Measurements from ENCODE around the gene TNPO3. TPM values are rescaled to one million over a fixed set of nuclear protein-coding genes. Genes with fewer than 3 reads are reported as not detected.

TNPO3 gene
- total RNA-seq (2014; rRNA removed; shearing (Covaris generic)) = 135 and 137 TPM in 2 replicates

DNA sequence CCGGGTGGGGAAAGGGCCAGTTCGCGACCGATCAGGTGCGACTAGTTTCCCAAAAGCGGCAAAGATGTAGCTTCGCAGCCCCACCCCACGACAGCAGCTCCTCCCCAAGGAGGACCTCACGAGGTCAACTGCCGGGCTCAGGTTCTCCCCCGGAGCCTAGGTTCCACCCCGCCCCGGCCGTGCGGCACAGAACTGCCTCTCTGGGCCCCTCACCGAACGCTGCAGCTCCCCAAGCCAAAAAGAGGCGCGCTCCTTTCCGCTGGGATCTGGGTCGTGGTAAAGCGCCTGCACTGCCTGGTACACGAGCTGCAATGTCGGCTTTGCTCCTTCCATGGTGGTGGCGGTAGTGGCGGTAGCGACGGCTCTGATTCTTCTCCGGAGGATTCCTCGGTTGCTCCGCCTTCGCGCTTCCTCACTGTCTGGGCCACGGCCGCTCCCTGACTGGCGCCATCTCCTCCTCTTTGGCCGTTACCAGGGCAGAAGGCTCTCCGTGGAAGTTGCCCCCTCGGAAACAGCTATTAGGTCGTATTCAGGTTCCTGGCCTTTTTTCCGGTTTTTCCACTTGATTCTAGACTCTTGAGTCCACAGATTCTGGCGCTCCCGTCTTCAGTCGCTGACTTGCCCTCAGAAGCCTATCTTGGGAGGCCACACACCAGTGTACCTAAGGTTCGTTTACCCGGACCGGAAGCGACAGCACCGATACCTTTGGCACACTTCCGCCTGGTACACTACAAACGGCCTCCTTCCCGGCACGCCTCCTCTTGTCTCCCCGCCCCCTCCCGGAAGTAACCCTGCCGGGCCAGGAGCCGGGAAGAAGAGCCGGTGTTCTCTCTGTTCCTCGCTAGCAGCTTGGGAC, at the start of gene TNPO3:
Gene TNPO3, minus strand, starts transcription at position 674 of the 856 bp plus-strand sequence. Its CDS starts 341 bp downstream, at position 333.
- peak; percentile 99 for DNase-seq (ENCODE audit: low read depth)

DNA sequence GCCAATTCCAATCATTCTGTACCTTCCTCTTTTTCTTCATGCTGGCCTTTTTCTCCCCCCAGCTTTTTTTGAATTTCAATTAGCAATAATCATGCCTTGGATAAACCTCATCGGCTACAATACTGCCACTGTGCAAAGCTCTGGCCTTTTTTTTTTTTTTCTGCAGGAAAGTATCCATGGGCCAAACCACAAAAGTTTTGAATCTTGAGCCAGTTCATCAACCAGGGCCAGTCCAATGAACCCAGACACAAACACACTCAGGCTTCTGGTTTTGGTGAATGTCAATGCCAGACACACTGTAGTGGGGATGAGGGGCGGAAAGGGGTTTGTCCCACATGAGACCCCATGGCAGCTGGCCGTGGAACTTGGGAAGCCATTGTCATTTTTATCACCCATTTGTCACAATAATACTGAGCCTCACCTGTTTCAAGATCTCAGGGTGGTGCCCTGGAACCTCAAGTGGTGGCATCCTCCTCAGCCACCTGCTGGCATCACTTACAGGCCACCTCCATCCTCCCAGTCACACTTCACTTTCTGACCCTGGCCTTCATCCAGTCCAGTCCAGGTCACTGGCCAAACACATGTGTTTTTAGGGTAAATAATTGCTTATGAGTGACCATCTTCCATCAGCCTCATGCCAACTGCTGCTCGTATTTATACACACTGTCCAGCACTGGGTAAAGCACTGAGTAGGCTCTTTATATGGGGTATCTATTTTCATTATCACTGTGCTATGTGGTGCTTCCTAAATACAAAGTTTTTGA, 48.8 kb upstream of the TNPO3 start:
- no peak for DNase-seq (ENCODE audit: low read depth)

GRCh38 chr7:129101746-129102145, 46.8 kb upstream of the TNPO3 start:
- DNase-seq (ENCODE audit: low read depth) = no peak

- DNase-seq (ENCODE audit: low read depth) = no peak
These were observed 45.9 kb upstream of the TNPO3 start for GRCh38 chr7:129100827-129101166.

- DNase-seq (ENCODE audit: low read depth) = no peak
These were observed 43.6 kb upstream of the TNPO3 start for GRCh38 chr7:129098409-129099084.

GRCh38 chr7:129095258-129095657, 40.3 kb upstream of the TNPO3 start:
- no peak for DNase-seq (ENCODE audit: low read depth)

DNA sequence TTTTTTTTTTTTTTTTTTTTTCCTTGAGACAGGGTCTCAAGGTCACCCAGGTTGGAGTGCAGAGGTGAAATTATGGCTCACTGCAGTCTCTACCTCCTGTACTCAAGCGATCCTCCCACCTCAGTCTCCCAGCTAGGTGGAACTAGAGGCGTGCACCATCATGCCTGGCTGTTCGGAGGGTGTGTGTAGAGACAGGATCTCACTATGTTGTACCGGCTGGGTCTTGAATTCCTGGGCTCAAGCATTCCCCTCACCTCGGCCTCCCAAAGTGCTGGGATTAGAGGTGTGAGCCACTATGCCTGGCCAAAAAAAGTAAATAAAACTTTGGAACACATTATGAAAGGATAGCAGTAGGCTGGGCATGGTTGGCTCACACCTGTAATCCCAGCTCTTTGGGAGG, 39.6 kb upstream of the TNPO3 start:
- DNase-seq (ENCODE audit: low read depth) = no peak

DNA sequence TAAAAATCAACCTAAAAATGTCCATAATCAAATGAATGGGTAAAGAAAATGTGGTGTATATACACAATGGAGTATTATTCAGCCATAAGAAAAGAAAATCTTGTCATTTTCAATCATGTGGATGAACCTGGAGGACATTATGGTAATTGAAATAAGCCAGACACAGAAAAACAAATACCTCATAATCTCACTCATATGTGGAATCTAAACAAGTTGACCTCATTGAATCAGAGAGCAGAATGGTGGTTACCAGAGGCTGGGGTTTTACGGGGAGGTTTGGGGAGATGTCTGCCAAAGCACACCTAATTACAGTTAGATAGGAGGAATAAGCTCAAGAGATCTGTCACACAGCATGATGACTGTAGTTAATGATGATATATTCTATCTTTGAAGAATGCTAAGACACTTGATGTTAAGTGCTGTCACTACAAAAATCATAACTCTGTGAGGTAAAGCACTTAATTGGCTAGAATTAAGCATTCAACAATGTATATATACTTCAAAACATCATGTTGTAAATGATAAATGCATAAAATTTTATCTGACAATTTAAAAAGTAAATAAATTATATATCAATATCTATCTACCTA, 39.1 kb upstream of the TNPO3 start:
- no peak for DNase-seq (ENCODE audit: low read depth)

DNA sequence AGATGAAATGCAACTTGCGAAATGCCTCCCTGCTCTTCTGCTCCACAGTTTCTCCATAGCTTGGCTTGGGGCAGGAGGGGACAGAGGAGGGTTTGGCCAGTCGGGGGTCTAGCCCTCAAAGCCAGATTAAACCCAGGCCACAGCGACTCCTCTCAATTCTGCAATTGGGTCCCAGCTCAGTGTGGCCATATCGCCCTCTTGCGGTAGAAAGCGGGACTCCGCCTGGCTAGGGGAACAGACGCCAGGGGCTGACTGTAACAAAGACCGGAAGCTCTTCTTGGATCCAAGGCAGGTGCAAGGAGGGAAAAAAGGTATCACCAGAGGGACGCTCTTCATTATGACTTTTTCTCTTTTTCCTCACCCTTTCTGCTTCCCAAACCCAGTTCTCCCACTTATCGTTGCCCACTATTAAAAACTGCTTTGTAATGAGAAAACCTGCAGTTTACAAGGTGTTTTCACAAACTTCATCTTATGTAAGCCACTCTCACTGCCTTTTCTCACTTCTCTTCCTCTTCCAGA, 36.6 kb upstream of the TNPO3 start:
- DNase-seq (ENCODE audit: low read depth) = peak; percentile 89

DNA sequence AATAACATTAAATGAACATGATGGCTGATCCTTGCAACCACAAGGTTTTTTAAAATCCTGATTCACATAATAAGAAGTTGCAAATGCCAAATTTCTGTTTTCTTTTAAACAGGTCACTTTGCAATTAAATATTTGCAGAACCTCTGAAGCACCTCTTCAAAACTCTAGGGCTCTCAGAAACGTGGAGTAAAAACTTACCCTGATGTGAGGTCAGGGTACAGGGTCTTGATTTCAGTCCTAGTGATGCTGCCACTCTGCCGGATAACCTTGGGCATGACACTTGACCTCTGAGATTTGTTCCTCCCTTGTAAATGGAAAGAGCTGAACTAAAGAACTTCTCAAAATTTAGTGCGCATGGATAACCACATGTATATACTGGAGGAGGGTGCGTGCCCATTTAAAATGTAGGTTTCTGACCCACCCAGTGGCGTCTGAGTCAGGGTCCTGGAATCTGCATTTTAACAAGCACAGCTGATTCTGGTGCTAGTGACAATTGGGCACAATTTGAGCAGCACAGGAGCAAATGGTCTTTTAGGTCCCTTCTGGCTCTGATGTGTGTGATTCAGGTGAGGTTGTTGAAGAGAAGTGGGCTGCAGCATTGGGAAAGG, 35.5 kb upstream of the TNPO3 start:
- no peak for DNase-seq (ENCODE audit: low read depth)

GRCh38 chr7:129089521-129090212, 34.8 kb upstream of the TNPO3 start:
- DNase-seq (ENCODE audit: low read depth) = peak; percentile 39

GRCh38 chr7:129084801-129085551, 30.1 kb upstream of the TNPO3 start:
- no peak for DNase-seq (ENCODE audit: low read depth)

- DNase-seq (ENCODE audit: low read depth) = no peak
These were observed 28.6 kb upstream of the TNPO3 start for GRCh38 chr7:129083525-129083924.

DNA sequence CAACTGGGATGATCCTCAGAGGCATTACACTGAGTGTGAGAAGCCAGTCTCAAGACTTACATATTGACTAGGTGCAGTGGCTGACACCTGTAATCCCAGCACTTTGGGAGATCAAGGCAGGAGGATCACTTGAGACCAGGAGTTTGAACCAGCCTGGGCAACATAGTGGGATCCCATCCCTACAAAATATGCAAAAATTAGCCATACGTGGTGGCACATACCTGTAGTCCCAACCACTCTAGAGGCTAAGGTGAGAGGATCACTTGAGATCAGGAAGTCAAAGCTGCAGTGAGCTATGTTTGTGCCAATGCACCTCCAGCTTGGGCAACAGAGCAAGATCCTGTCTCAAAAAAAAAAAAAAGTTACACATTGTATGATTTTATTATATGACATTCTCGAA, 23.5 kb upstream of the TNPO3 start:
- DNase-seq (ENCODE audit: low read depth) = no peak

DNA sequence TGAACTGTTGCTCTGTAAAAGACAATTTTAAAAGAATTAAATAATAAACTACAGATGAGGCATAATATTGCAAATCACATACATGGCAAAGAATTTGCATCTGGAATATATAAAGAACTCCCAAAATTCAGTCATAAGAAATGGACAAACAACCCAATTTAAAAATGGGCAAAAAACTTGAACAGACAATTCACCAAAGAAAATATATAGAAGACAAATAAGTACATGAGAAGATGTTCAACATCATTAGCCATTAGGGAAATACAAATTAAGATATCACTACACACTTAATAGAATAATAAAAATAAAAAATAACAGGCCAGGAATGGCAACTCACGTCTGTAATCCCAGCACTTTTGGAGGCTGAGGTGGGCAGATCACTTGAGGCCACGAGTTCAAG, 22.0 kb upstream of the TNPO3 start:
- no peak for DNase-seq (ENCODE audit: low read depth)

DNA sequence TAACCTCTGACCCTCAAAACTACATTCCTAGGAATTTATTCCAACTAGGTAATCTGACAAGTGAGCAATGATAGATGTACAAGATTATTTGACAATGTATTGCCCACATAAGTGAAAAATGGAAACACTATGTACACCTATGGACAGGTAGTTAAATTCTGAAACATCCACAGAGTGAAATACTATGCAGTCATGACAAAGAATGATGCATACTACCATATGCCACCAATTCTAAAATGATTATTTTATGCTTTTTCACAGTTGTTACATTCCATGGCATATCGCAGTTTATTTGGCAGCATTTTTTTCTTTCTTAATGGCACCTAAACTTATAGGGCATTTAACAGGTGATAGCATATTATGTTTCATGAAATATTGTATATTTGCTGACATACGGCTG, 20.1 kb upstream of the TNPO3 start:
- DNase-seq (ENCODE audit: low read depth) = no peak

GRCh38 chr7:129074361-129074871, 19.5 kb upstream of the TNPO3 start:
- DNase-seq (ENCODE audit: low read depth) = no peak

- DNase-seq (ENCODE audit: low read depth) = no peak
These were observed 18.8 kb upstream of the TNPO3 start for GRCh38 chr7:129073738-129074137.

DNA sequence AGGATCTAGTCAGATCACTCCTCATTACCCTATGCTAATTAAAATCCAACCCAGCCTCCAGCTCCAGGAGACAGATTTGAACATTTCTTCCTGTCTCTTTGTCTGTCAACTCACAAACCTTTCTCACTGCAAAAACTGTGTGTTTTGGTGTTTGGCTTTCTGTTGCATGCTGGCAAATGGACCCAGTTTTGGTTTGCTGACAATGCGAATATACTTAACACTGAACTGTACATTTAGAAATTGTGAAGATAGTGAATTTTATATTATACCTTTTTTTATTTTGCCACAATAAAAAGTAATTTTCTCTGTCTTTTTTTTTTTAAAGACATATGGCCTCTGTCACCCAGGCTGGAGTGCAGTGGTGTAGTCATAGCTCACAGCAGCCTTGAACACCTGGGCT, 18.3 kb upstream of the TNPO3 start:
- DNase-seq (ENCODE audit: low read depth) = no peak

DNA sequence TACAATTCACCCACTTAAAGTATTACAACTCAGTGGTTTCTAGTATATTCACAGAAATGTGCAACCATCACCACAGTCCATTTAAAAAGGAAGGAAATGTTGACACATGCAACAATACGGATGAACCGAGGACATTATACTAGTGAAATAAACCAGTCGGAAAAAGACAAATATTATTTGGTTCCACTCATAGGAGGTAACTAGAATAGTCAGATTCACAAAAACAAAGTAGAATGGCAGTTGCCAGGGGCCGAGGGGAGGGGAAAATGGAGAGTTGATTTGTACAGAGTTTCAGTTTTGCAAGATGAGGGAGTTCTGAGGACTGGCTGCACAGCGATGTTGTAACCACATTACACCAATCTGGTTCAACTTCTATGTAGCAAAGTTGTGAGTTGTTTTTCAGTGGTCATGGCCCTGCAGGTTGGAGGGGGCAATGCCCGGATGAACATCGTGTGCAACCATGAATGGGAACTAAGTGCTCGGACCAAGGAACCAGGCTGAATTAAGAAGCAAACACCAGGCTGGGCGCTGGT, 17.6 kb upstream of the TNPO3 start:
- no peak for DNase-seq (ENCODE audit: low read depth)
